Measurements from ENCODE around the gene RYR3.

The RYR3 gene

DNA sequence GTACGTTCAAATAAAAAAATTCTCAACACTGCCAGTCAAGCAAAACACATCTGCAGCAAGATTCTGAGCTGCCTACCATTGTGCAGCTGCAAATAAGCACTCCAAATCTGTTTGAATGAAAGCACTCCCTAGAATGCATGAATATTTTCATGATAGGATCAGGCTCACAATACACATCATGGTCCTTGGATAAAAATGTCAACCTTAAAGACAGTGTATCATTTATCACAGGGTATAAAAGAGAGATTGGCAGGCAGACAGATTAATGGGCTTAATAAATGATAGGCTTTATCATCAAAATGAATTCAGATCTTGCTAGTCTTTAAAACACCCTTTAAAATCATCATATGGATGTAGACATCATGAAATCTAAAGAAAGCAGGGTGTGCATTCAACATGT, 9.2 kb downstream of the RYR3 start:
- no peak for DNase-seq (ENCODE audit: low spot score)

DNA sequence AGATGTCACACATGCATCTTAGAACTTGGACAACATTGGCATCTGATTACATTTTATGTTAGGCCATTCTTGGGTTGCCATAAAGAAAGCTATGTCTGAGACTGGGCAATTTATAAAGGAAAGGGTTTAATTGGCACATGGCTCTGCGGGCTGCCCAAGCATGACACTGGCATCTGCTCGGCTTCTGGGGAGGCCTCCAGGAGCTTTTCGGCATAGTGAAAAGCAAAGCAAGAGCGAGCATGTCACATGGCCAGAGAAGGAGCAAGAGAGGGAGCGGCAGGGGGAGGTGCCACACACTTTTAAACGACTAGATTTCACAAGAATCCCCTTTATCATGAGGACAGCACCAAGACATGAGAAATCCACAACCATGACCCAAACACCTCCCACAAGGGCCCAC, 11.3 kb downstream of the RYR3 start:
- no peak for DNase-seq (ENCODE audit: low spot score)

DNA sequence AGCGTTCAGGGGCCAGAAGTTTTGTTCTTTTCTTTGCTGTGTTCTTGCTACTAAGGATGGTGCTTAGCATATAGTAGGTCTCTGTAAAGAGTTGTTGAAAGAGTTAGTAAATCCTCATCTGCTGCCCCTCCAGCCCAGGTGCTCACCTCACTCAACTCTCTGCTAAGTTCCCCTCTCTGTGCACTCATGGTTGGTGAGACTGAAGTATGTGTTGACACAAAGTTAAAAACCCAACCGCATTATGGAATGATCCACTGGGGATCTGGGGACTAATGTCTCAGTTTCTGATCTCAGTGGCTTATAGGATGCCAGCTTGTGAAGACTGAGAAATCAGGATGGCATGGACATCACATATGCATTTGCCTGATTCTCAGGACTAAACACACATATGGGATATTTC, 13.8 kb downstream of the RYR3 start:
- no peak for DNase-seq (ENCODE audit: low spot score)

DNA sequence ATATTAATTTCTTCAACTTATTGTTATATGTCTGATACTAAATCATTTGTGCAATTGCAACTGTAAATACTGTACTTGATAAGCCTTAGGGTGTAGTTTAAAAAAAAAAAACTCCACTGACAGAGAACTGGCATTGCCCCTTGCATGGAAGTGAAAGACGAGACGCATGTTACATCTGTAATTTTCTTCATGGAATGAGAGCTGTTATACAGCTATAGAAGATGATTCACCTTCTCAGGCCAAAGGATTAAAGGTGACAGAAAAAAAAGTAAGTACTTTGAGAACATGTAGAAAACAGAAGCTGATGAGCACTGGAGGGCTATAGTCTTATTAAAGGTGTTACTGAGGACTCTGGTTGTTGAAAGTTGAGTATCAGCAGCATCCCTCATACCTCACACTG, 16.1 kb downstream of the RYR3 start:
- DNase-seq (ENCODE audit: low spot score) = no peak

DNA sequence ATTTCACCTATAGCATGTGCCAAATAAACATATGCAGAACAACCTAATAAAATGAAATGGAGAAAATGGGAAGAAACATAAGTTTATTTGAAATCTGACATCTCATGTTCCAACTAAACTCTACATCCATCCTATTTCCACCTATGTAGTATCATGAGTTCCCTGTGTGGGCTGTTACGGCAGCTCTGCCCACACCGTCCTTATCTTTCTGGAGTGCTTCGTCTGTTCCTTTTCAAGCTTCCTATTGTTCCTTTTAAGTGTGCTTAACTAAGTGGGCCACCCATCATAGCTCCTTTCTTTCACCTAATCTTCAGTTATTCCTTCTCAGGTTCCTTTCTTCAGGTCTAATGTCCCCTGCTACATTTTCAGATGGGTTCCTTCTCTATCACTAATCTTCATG, 17.3 kb downstream of the RYR3 start:
- DNase-seq (ENCODE audit: low spot score) = no peak

DNA sequence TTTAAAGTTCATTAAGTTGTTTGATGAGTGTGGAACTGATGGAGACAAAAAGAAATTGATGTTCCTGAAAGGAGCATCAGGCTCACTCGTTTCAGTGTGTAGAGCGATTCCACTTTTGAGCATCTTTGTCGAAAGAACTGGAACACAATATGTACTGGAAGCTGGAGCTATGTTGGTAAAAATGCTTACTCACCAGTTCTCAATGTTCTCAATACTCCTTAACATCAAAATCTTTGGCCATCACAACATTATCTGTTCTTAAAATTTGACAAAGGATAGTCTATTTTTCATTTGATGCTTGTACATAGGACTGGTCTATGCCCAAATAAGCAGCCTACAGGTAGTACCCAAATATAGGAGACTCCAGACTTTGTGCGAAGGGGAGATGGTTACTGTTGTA, 18.7 kb downstream of the RYR3 start:
- no peak for DNase-seq (ENCODE audit: low spot score)

DNA sequence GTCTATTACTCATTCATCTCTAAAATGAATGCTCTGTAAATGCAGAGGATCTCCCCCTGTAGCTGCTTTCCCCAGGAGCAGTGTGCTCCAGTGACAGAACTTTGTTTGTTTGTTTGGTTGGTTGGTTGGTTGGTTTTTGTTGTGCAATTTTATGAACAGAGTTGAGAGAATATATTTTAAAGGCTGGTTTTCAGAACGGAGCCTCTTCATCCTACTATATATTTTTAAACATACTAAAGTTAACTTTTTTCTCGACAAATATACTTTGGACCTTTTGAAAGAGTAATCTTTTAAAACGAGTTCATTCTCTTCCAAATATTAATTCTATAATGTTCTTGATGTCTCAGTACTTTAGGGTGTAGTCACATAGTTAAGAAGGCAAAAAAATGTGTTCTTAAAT, 20.2 kb downstream of the RYR3 start:
- no peak for DNase-seq (ENCODE audit: low spot score)

DNA sequence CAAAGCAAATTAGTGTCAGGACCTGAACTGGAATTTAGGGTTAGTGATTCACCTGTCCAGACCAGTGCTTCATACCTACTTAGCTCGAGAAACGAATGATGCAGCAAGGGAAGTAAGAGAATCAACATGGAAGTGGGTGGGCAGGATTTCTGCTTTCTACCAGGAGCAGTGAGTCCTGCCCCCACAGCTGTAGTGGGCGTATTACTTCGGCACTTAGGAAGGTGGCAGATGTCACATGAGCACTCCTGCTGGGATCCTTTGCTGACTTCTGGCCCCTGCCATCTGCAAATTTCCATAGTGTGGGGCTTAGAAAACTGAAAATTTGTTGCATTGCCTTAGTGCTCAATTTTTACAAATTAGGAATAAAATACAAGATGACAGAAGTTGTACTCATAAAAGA, 31.2 kb downstream of the RYR3 start:
- DNase-seq (ENCODE audit: low spot score) = no peak

DNA sequence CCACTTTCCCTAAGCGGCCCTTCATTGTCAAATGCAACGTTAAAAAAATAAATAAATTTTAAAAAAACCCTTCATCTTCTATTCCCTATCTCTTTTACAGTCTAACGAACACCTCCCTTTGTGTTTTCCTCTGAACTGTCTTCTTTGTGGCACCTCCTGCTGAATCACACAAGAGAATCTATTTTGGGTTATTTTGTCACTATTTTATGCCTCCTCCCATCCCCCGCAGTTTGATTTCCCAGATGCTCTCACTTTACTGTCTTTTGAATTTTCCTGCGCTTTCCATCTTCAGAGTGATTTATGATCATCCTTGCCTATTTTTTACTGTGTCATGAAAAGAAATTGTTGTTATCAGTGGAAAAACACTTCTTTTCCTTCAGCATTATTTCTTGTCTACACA, 32.5 kb downstream of the RYR3 start:
- DNase-seq (ENCODE audit: low spot score) = no peak

DNA sequence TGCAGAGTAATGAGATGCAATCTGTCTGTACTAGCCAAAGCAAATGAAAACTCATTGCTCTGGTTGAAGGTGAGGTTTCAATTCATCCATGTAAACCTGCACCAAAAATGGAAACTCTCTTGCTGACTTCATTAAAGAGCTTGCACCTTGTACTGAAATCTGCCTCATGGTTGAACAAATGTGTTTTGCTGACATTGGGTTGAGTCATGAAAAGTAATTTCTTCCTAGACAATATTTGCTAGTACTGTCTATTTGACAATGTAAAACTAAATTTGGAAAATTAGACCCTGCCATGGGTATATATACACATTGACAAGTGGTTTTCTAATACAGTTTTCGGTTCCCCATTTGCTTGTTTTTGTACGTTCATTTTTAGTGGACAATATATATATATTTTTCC, 33.3 kb downstream of the RYR3 start:
- DNase-seq (ENCODE audit: low spot score) = no peak

DNA sequence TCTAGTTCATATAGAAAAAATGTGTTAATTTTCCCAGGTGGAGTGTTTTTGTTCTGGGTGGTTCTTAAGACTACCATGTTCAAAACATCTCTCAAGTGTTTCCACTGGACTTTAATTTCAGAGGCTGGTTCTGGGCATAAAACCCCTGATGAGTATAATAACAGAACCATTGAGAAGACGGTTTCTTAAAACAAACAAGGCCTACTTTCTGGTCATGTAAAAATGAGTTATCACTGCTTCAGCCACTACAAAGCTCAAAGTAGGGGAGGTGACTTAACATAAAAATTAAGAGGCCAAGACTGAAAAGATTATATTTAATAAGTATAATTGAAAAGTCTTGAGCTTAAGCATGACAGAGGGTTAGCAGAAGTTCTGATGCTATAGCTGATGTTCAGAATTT, 33.8 kb downstream of the RYR3 start:
- DNase-seq (ENCODE audit: low spot score) = no peak

DNA sequence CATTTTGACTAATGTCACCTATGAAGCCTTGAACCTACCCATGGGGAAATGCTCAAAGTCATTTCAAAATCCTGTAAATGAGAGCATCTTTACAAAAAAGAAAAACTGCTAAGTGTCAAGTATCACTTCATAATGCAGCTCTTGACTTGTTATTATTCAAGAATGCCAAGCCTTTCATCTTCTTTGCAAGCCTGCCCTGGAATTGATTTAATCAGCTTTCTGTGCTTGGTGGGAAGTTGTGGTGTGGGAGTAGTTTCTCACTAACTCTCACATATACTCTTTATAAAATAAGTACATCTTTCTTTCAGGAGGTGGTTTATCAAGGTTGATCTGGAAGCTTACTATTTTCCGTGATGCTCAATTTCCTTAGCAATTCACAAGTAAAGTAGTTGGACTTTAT, 43.6 kb downstream of the RYR3 start:
- no peak for DNase-seq (ENCODE audit: low spot score)

DNA sequence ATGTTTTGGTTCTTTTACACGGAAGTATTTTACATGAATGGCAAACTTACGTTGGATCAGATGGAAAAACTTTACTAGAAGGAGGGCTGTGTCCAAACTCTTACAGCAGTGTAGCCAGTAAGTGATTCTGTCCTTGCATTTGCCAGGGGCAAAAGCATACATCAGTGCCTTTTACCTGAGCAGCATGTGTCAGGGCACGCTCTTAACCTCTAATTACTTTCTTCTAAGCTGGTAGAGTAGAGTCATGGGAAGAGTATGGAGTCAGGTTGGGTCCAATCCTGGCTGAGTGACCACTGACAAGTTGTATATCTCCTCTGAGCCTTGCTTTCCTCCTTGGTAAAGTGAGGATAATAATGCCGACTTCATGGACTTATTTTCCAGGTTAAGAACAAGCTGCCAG, 47.1 kb downstream of the RYR3 start:
- no peak for DNase-seq (ENCODE audit: low spot score)

DNA sequence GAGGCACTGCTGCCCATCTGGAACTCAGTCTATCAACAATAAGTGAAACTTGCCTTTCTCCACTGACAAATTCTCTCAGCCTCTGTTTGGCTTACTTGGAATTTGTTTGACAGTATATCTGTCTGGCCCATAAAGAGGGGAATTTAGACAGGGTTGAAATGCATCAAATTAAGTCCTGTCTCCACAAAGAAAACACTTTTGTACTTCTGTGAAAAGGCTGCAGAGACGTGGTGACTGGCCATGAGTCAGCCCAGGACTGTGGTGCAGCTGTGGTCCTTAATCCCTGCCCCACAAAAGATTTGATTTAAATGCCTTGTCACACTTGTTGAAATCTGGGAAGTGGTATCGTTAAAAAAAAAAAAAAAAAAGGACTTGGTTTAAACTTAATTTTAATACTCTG, 47.5 kb downstream of the RYR3 start:
- no peak for DNase-seq (ENCODE audit: low spot score)

DNA sequence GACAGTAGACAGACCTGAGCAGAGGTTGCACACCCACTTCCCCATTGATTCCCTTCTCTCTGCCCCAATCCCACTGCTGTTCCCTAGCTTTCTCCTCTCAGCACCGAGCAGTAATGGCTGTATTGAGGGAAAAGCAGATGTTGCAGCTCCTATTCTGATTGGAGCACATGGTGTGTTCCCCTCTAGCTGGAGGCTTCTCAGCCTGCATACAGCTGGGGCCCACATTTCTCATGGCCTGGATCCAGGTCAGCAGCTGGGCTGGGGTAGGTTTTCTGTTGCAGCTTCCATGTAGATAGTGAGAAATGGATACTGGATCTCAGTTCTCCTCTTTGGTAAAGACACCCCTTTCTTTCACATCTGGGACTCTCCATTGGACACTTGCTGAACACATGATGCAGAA, 50.1 kb downstream of the RYR3 start:
- DNase-seq (ENCODE audit: low spot score) = no peak

DNA sequence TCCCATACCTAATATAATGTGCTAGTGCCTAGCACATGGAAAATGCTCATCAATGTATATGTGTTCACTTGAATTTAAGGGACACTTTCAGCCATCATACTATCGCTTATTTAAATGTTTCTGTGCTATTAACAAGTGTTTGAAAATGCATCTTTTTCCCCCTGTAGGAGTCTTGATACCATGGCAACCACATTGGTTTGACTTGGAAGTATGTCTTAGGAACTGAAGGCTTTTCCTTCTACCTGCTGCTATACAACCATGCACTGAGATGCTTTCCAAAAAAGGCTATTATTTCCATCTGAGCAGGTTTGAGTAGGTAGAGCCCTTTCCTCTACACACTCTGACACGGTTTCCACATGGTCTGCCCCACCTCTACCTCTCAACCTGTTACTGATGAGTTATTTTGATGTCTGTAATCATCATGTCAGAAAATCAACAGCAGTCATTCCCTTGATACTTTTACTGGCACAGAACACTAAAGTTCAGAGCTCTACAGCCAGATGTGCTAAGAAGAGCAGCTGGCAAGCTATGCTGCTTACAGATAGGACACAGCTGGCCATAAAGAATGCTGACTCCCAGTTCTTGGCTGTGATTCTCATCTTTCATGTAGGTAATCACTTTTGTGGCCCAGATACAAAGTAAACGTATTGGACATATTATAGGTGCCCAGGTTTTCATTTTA, 59.3 kb downstream of the RYR3 start:
- DNase-seq (ENCODE audit: low spot score) = no peak

DNA sequence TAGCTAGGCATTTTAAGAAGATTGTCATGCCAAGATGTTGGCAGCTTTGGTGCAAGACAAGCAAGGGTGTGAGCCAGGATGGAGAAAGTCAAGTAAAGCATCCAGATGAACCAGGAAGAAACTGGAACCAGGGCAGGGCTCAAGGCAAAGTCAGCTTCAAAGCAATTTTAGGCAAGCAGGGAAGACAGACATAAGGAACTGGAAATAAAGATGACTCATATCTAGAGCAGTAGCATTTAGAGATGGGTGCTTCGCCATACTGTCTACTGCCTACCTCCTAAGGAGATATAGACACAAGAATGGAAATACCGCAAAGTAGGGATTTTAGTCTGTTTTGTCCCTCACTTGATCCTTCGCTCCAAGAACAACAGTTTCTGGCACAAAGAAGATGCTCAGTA, 59.9 kb downstream of the RYR3 start:
- DNase-seq (ENCODE audit: low spot score) = no peak

DNA sequence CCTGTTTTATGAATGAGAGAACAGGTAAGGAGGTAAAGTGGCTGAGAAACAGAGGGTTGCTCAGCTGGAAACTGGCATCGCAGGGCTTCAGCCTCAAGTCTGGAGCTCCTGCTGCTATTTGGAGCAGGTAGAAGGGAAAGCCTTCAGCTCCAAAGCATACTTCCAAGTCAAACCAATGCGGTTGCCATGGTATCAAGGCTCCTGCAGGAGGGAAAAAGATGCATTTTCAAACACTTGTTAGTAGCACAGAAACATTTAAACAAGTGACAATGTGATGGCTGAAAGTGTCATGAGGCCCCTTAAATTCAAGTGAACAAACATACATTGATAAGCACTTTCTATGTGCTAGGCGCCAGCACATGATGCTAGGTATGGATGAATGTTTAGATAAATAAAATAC, 60.4 kb downstream of the RYR3 start:
- no peak for DNase-seq (ENCODE audit: low spot score)

DNA sequence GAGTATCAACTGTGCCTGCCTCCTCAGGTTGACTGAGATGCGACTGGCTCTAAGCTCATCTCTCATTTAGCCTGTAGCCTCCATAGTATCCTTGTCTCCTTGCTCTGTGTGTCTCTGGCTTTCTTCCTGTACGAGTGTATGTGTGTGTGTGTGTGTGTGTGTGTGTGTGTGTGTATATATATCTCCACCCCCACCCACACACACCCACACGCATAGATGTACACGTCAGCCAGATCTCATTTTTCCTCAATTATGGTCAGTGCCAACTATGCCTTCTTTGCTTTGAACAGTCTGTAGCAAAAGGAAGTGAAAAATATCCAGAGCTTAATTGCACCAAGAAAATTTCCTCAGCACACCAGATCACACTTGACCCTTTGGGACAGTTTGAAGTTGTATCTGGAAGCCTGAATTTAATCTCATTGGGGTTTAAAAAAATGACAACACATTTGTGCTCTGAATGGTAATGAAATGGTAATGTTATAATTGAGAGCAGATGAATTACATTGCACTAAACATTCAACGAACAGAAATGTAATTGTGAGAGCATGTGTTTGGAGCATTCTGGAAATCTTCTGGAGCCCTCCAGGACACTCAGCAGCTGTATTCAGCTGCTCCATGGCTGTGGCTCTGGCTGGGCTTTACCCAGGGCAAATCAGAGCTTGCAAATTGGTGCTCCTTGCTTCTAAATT, 63.6 kb downstream of the RYR3 start:
- no peak for DNase-seq (ENCODE audit: low spot score)

DNA sequence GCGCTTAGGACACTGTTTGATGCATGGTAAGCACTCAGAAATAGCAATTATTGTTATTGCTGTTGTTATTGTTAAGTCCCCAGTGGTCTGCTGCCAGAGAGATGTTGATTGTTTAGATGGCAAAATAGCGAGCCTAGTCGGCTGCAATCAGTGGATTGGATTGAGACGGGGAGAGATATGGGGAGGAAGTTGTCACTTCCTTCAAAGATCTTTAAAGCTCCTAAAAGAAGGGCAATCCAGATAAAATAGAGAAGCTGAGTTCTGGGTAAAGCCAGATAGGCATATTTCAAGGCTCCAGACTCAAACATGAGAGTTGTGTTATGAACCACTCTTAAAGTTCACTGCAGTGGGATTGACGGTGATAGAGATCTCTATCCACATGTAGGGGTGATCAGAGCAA, 64.5 kb downstream of the RYR3 start:
- no peak for DNase-seq (ENCODE audit: low spot score)

DNA sequence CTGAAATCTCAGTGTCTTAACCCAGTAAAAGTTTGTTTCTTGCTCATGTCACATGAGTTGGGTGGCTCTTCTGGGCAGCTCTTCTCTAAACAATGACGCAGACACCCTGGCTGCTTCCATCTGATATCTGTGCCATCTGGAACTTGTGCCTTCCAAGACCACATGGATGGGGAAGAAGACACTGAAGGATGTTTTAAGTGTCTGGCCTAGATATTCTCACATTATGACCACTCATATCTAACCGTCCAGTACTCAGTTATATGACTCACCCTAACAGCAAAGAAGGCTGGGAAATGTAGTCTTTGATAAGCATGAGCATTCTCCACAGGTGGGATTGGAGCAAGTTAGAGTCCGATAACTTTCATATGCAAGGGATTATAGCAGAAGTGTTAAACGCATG, 66.4 kb downstream of the RYR3 start:
- DNase-seq (ENCODE audit: low spot score) = no peak

DNA sequence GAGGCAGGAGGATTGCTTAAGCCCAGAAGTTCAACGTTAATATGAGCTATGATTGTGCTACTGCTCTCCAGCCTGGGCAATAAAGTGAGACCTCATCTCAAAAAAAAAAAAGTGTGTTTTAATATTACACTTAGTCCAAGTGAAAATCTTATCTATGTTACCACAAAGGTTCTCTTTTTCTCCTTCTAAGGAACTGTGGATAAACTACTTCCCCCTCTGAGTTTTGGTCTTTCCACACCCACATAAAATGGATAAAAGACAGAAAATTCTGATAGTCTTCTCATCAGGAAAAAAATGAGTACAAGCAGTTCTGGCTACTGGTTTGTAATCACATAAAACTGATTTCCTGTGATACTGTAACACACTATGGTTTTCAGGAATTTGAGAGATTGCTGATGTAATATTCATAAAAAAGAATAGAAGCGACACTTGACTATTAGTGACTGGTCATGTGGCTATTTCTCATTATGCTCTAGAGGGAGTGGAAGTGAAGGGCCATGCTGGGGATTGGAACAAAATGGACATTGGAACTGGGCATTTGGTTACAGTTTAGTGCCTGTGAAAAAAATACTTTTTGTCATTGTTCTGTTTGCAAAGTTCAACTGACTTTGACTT, 68.2 kb downstream of the RYR3 start:
- DNase-seq (ENCODE audit: low spot score) = no peak

DNA sequence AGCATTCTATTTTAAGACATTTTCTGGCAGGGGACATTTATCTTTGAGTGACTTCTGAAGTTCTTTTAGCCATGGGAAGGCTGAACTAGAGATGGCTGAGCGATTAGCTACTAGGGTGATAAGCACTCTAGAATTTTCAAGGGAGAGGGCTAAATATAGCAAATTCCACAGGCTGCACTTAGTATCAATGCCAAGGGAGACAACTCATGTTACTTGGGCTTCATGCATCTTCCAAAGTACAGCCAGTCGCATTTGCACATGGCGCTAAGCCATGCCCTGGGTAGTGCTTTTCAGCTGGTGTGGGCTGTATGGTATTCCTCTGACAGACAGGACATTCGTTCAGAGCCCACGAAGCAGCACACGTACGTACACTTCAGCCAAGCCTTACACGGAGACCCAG, 69.6 kb downstream of the RYR3 start:
- no peak for DNase-seq (ENCODE audit: low spot score)

DNA sequence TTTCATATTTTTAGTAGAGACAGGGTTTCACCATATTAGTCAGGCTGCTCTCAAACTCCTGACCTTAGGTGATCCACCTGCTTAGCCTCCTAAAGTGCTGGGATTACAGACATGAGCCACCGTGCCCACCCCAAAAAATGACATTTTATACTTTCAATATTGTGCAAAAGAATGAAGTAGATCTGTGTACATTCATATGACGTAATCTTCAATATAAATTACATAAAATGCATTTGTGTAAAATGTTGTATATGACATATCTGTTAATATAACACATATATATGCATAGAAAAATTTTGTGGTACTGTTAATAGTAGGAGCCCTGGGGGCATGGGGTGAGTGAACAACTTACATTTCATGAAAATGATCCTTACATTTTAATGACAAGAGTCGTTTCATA, 71.7 kb downstream of the RYR3 start:
- no peak for DNase-seq (ENCODE audit: low spot score)
